Fibroblast of lung (primary cell): Measurements from ENCODE around the gene NARF.

Source experiments
- CTCF ChIP-seq, 2 donors: IDR thresholded peaks in 1 of 2; conservative IDR thresholded peaks in 1 of 2; 1 replicate in 1 of 2; 2 replicates in 1 of 2; pipeline ENCODE4 v1.5.1; 2011 to 2012; ENCODE audit warnings: low read length in 2 of 2, control low read depth in 1 of 2, inconsistent platforms in 1 of 2, low read depth in 1 of 2, mild to moderate bottlenecking in 1 of 2
- EZH2 ChIP-seq: IDR thresholded peaks from 2 replicates; pipeline ENCODE4 v1.5.1; 2012; ENCODE audit warnings: low read length, control low read depth, mild to moderate bottlenecking; ENCODE audit errors: missing control alignments

DNA sequence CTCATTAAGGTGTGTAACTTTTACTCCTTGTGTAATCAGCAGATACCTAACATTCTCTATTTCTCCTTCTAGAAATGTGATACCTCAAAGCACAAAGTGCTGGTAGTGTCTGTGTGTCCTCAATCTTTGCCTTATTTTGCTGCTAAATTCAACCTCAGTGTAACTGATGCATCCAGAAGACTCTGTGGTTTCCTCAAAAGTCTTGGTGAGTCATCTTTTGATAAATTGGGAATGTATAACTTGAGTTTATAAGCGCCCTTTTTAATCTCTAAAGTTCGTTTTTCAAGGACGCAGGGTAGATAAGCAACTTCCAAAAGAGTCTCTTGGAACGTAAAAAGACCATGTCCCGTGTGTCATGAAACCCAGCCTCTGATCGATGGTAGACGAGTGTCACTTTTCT lies 10.2 kb downstream of the NARF start:
- TF ChIP-seq CTCF (conservative IDR thresholded peaks at IDR 0.05 in 1 of 2, IDR thresholded peaks at IDR 0.05 in 1 of 2; ENCODE audit: low read depth in 1 of 2, low read length in 2 of 2) (no peak), EZH2 (no peak)
